KOPT-K1 (cell line): ENCODE data around the gene ECHDC1.
"Not testable (repeated sequence)": the region's sequence is repeated elsewhere in the genome, so short reads cannot be mapped to it uniquely, and the experiment has no call there.

ENCODE experiments used
- H3K27ac ChIP-seq: fragments of 200-600 bp; sonication (generic); 2 replicates; pipeline ENCODE4 v1.5.1; 2016; ENCODE audit warnings: antibody characterized with exemption, mild to moderate bottlenecking, low read depth, low read length; ENCODE audit not compliant: poor library complexity, severe bottlenecking
- H3K36me3 ChIP-seq: fragments of 200-600 bp; sonication (generic); 2 replicates; pipeline ENCODE4 v1.5.1; 2017; ENCODE audit warnings: antibody characterized with exemption, mild to moderate bottlenecking, low read length, moderate library complexity; ENCODE audit not compliant: insufficient read depth
- H3K9me3 ChIP-seq: fragments of 200-600 bp; sonication (generic); 2 replicates; pipeline ENCODE4 v1.5.1; 2017; ENCODE audit warnings: antibody characterized with exemption, low read length, mild to moderate bottlenecking; ENCODE audit not compliant: insufficient read depth, poor library complexity, severe bottlenecking

The ECHDC1 gene

DNA sequence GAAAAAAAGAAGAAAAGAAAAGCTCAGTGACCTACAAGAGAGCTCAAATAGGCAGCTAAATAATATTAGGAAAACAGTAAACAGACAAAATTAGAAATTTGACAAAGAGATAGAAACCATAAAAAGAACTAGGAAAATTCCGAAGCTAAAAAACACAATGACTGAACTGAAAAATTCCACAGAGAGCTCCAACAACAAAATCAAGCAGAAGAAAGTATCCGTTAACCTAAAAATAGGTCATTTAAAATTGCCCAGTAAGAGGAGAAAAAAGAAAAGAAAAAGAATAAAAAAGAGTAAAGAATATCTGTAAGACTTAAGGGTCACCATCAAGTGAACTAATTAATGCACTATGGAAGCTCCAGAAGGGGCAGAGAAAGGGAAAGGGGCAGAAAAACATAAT lies 6.6 kb upstream of the ECHDC1 start:
- peaks cover 4% of the 10 kb centered on the region for H3K9me3 ChIP-seq
- no peaks in the 10 kb centered on the region for H3K36me3 ChIP-seq
- no peak overlapping the region for H3K27ac ChIP-seq

DNA sequence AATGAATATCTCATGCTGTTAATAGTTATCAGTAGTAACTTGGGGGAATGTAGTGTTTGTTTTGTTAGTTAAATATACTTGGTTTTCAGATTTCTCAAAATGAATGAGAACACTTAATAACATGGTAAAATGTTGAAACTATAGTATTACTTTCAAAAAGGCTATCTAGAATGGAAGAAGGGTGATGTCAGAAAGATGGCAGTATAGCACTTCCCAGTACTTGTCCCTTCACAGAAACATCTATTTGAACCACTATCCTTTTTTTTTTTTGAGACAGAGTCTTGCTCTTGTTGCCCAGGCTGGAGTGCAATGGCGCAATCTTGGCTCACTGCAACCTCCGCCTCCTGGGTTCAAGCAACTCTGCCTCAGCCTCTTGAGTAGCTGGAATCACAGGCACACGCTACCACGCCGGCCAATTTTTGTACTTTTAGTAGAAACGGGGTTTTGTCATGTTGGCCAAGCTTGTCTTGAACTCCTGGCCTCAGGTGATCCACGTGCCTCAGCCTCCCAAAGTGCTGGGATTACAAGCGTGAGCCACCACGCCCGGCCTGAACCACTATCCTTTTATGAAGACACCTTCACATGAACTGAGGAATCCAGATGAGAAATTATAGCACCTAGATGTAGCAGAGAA lies 4.7 kb upstream of the ECHDC1 start:
- H3K9me3 ChIP-seq: no peaks in the 10 kb centered on the region
- H3K27ac ChIP-seq: no peak overlapping the region
- no peaks in the 10 kb centered on the region for H3K36me3 ChIP-seq

DNA sequence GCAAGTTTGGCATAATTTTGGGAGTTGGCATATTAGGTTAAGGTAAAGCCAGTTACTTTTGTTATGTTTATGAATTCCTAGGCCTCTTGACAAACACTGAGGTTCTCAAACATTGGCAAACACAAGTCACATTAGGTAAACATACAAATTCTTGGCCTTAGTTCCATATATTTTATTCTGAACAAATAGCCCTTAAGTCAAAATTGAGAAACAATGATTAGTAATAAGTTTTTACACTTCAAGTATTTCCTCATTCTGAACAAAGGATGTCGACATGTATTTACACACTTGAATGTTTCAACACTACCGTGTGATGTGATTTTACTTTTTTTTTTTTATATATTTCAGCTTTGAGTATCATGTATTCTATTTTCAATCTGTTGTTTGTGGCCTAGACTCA lies 3.8 kb upstream of the ECHDC1 start:
- Histone ChIP-seq H3K9me3 (no peaks in the 10 kb centered on the region), H3K27ac (no peak overlapping the region), H3K36me3 (no peaks in the 10 kb centered on the region)

DNA sequence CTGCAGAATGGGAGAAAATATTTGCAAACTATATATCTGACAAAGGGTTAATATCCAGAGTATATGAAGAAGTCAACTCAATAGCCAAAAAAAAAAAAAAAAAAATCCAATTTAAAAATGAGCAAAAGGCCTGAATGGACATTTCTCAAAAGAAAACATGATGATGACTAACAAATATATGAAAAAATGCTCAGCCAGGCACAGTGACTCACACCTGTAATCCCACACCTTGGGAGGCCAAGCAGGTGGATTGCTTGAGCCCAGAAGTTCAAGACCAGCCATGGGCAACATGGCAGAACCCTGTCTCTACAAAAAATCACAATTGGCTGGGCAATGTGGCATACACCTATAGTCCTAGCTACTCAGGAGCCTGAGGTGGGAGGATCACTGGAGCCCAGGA lies 2.1 kb upstream of the ECHDC1 start:
- H3K27ac ChIP-seq: no peak overlapping the region
- no peaks in the 10 kb centered on the region for H3K36me3 ChIP-seq
- no peaks in the 10 kb centered on the region for H3K9me3 ChIP-seq

DNA sequence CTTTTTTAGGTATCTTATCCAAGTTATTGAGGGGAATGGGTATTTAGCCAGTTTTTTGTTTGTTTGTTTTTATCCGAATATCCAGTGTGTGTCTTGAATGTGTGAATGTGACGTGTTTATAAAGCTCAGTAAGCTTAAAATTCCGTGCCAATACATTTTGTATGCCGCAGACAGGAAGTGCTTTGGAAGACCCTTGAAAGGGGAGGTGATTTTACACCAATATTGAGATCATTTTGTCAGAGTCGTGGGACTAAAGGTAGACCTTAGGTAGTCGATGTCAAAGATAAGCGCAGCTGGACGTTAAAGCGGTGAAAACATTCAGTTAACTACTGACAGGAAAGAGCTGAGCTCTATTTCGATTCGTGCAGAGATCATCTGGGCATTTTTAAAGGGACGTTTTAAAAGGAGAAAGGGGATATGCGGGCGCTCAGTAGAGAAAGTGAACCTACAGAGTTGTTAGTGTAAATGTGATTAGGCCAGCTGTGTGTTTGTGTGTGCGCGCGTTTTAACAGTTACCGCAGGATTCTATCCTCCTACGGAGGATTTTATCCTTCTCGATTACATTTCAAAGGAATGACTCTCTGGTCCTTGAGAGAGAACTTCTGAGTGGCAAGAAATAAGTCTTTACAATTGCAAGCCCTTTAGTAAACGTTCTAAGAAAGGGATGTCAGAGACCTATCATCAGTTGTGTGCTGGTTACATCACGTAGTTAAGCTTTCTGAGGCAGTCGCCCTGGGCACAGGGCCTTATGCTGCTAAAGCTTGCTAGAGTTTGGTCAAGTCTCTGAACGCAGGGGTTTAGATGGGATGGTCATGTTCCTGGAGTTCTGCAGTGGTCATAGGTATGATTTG lies 625 bp upstream of the ECHDC1 start:
- H3K36me3 ChIP-seq: no peaks in the 10 kb centered on the region; the same call in 1 of the 2 replicates
- peak overlapping the region; percentile 96 for H3K27ac ChIP-seq

DNA sequence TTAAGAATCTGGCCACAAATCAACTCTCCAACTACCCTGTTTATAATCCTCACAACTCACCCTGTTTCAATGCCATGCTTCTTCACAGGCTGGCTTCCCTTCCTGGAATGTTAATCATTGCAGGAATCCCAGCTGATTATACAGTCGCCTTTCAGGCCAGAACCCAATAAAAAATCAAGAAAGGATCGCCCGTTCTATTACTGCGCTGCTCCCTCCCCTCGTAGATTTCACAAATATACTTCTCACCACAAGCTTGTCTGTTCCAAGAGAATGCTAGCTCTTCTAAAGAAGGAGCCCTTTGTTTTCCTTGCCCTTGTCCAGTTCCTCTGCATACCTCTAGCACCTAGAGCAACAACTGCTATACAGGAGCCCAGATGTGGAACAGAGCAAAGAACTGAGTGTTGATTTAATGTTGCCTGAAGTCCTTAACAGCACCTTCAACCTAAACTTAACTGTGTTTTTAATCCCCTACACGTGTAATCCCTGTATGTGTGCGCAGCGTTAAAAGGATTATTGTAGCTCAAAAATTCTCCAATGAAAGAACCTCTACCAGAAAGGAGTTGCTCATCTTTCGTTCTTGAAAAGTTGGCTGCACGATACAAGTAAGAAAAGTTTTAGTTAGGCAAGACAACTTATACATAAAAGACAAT lies 988 bp downstream of the ECHDC1 start:
- Histone ChIP-seq H3K36me3 (no peaks in the 10 kb centered on the region; the same call in 1 of the 2 replicates), H3K9me3 (no peaks in the 10 kb centered on the region), H3K27ac (peak overlapping the region; percentile 96)

More for the DNA sequence above, 625 bp upstream of the ECHDC1 start:
- no peaks in the 10 kb centered on the region for H3K9me3 ChIP-seq

DNA sequence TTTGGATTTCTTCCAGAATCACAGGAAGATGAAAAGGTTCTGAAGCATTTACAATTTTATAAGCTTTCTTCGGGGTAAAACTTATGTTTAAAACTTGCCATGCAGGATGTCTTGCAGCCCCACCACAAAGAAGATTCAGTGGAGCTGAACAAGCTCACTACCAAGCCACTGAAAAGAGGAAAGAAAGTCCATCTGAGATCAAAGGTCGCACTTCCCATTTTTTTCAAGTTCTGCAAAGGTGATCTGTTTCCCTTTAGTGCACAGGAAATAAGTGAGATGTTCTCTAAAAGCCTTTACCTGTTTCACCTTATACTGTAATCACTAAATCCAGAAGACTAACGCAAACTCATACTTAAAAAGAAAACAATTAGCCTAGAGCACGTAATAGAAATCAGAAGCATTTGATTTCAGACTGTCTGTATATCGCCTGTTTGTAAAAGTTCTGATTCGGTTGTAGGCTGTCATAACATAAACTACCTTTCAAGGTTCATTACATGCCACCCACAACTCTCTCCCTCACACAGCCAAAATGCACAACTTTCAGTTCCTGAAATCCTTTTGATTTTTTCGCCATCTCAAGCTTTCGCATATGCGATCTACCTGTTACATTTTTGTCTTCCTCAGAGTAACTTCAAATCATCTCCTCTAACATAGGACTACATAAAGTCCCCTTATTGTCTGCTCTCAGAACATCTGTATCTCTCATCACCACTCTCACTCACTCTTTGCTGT lies 1.8 kb downstream of the ECHDC1 start:
- Histone ChIP-seq H3K27ac (peak overlapping the region; percentile 96), H3K36me3 (no peaks in the 10 kb centered on the region; the same call in 1 of the 2 replicates), H3K9me3 (no peaks in the 10 kb centered on the region)

DNA sequence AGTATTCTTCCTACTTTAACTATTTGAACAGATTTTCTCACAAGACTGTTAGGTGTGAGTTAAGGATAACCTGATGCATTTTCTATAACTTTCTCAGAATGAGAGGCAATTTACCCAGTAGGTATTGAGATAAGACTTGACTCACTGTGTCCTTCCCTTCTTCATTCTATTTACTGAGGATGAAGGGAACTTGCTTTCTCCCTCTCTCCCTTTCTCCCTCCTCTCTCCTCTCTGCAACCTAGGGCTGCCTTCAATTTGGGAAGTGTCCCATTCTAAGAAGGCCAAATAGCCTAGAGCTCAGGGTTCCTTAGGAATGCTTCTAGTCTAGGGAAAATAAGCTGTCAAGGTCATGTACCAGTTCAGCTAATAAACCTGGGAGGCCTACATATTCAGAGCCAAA lies 3.2 kb downstream of the ECHDC1 start:
- no peak overlapping the region for H3K27ac ChIP-seq
- H3K9me3 ChIP-seq: no peaks in the 10 kb centered on the region
- H3K36me3 ChIP-seq: no peaks in the 10 kb centered on the region; the same call in 1 of the 2 replicates

DNA sequence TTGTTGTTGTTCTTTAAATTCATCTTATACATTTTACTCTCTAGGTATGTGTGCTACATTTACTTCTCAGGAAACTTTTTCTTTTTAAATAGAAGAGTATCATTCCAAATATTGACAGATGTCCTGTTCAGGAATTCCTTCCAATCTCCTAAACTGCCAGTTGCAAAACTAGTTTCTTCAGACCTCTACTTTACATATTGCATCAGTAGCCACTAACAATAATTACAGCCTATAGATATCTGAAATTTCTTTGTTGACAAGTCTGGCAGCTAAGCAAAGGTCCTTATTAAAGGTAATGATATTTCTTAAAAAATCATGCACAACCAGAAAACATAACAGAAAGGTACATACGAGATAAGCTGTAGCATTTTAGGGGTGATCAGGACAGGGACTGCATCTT lies 4.5 kb downstream of the ECHDC1 start:
- H3K27ac ChIP-seq: no peak overlapping the region

DNA sequence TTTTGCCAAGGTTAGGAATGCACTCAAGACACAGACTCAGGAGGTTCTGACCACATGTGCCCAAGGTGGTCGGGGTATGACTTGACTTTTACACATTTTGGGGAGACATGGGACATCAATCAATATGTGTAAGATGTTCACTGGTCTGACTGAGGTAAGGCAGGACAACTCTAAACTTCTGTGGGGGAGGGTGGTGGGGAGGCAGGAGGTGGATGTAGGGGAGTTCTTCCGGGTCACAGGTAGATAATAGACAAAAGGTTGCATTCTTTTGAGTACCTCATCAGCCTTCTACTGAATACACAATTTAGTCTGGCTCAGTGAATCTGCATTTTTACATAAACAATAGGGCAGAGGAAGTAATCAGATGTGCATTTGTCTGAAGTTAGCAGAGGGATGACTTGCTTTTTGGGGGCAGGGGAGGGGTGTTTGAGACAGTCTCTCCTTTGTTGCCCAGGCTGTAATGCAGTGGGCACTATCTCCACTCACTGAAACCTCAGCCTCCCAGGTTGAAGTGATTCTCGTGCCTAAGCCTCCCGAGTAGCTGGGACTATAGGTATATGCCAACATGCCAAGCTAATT lies 10.9 kb downstream of the ECHDC1 start:
- Histone ChIP-seq H3K9me3 (no peaks in the 10 kb centered on the region), H3K27ac (no peak overlapping the region)

More for the DNA sequence above, 4.5 kb downstream of the ECHDC1 start:
- H3K36me3 ChIP-seq: peaks cover 5% of the 10 kb centered on the region; the same call in 1 of the 2 replicates
- H3K9me3 ChIP-seq: no peaks in the 10 kb centered on the region

DNA sequence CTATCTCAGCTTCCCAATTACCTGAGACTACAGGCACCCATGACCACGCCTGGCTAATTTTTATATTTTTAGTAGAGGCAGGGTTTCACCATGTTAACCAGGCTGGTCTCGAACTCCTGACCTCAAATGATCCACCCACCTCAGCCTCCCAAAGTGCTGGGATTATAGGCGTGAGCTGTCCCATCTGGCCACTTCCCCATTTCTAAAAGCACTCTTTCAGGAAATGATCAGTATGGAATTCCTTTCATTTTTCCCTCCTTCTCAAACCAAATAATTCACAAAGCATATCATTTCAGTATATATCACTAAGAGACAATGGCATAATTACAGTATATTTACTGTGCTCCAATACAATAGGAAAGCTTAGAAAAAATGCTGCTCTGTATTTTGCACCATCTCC lies 12.2 kb downstream of the ECHDC1 start:
- H3K9me3 ChIP-seq, H3K27ac ChIP-seq: not testable (repeated sequence)
- H3K36me3 ChIP-seq: peaks cover 58% of the 10 kb centered on the region

More for the DNA sequence above, 10.9 kb downstream of the ECHDC1 start:
- H3K36me3 ChIP-seq: peaks cover 46% of the 10 kb centered on the region

DNA sequence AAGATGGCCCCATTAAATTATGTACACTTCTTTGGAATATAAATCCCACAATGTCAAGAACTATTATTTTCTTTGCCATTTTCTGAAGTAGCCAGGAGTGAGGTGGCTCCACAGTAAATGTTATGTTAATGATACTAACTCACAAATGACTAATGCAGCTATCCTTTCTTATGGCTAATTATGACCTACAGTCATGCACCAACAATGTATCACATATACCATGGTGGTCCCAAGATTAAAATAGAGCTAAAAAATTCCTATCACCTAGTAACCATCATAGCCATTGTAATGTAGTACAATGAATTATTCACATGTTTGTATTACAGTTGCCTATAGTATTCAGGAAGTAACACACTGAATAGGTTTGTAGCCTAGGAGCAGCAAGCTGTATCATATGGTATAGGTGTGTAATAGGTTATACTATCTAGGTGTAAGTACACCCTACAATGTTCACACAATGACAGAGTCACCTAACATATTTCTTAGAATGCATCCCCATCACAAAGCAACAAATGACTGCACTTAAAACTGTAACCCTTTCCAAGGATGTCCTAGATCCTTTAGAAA lies 15.3 kb downstream of the ECHDC1 start:
- H3K9me3 ChIP-seq: no peaks in the 10 kb centered on the region
- H3K36me3 ChIP-seq: peaks cover 76% of the 10 kb centered on the region
- no peak overlapping the region for H3K27ac ChIP-seq

DNA sequence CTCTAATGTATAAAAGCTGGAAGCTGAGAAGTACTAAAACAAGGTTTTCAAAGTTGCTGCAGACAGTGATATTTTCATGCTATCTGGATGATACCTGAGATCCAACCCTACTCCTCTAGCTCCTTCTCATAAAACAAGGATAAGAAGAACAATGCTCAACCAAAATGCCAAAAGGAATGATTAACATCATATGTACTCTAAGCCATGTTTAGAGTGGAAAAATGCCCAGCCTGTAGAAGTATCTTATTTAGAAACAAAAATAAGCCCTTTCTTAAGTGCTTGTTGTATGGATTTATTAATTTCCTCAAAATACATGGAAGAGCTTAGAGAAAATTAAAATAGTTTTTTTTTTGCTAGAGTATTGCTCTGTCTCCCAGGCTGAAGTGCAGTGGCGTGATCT lies 23.7 kb downstream of the ECHDC1 start:
- Histone ChIP-seq H3K27ac (no peak overlapping the region), H3K9me3 (no peaks in the 10 kb centered on the region), H3K36me3 (peaks cover 84% of the 10 kb centered on the region)

DNA sequence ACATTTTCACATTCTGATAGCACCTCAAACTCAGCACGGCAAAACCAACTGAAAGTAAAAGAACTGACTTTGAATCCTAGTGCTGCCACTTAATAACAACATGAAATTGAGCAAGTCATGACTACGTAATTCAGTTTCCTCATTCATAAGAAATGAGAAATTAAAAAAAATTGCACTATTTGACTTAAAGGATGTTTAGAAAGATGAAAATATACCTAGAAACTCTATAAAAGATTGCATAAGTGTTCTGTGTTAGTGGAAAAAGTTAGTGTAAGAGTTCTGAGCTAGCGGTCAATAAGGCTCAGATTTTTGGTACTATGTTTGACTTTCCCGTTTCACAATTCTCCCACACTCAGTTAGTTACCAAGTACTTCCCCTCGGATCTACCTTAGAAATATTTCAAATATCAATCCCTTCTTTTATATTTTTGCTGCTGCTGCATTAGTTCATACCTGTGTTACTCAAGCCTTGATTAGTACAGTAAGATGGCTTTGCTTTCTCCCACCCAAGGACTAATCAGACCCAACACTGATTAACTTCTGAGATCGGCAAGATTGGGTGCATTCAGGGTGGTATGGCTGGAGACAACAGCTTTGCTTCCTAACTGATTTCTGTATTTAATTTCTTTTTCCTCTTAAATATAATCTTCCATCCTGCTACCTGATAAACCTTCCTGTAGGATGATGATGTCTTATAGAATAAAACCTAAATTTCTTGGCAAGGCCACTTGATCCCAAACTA lies 25.9 kb downstream of the ECHDC1 start:
- no peak overlapping the region for H3K27ac ChIP-seq
- H3K36me3 ChIP-seq: peaks cover 84% of the 10 kb centered on the region
- no peaks in the 10 kb centered on the region for H3K9me3 ChIP-seq
